Kidney epithelial cell (primary cell): ENCODE data around the gene RNF214. TPM values are rescaled to one million over a fixed set of nuclear protein-coding genes. Genes with fewer than 3 reads are reported as not detected.

Source experiments
- DNase-seq: peaks from one replicate; pipeline ENCODE4 v3.0.0-alpha.2; 2010; ENCODE audit warnings: low read depth
- H3K27me3 ChIP-seq: 2 replicates; pipeline ENCODE4 v1.6.0; 2011; ENCODE audit warnings: low read length; ENCODE audit not compliant: control insufficient read depth, insufficient read depth
- H3K36me3 ChIP-seq: 2 replicates; pipeline ENCODE4 v1.5.1; 2011; ENCODE audit warnings: low read length; ENCODE audit not compliant: control insufficient read depth, insufficient read depth
- H3K4me3 ChIP-seq: 2 replicates; pipeline ENCODE4 v1.5.1; 2011; ENCODE audit warnings: low read depth, mild to moderate bottlenecking, control low read depth, low read length
- CTCF ChIP-seq: IDR thresholded peaks from 2 replicates; pipeline ENCODE4 v1.5.1; 2011; ENCODE audit warnings: mild to moderate bottlenecking, moderate library complexity, low read length, control low read depth, inconsistent platforms; ENCODE audit not compliant: insufficient read depth, poor library complexity, severe bottlenecking
- total RNA-seq: library from RNA; depleted of rRNA; stranded (reverse); fragments of >200 nt; gene quantifications from 2 replicates; pipeline ENCODE4 v1.2.3, GENCODE V29; 2015

Gene RNF214
- total RNA-seq, 1 donor from 2014 or later, result 11.7 TPM

GRCh38 chr11:117199916-117200812, 32.3 kb upstream of the RNF214 start:
- DNase-seq, result no peak
- Histone ChIP-seq H3K4me3 (peak overlapping the region; percentile 23), H3K27me3 (no peaks in the 10 kb centered on the region), H3K36me3 (peaks cover 1% of the 10 kb centered on the region)
- no peak for TF ChIP-seq CTCF

GRCh38 chr11:117200813-117201657, 31.4 kb upstream of the RNF214 start:
- Histone ChIP-seq H3K4me3 (peak overlapping the region; percentile 10), H3K36me3 (peaks cover 1% of the 10 kb centered on the region), H3K27me3 (no peaks in the 10 kb centered on the region)
- DNase-seq, result no peak
- TF ChIP-seq CTCF, result no peak

GRCh38 chr11:117201658-117202305, 30.7 kb upstream of the RNF214 start:
- no peak for DNase-seq
- no peak for TF ChIP-seq CTCF
- Histone ChIP-seq H3K36me3 (peaks cover 1% of the 10 kb centered on the region), H3K4me3 (no peak overlapping the region), H3K27me3 (no peaks in the 10 kb centered on the region)

GRCh38 chr11:117202386-117203068, 29.9 kb upstream of the RNF214 start:
- Histone ChIP-seq H3K36me3 (peaks cover 1% of the 10 kb centered on the region), H3K4me3 (no peak overlapping the region), H3K27me3 (no peaks in the 10 kb centered on the region)
- no peak for DNase-seq
- no peak for TF ChIP-seq CTCF

- DNase-seq, result no peak
- TF ChIP-seq CTCF, result no peak
- Histone ChIP-seq H3K27me3 (no peaks in the 10 kb centered on the region), H3K36me3 (peaks cover 1% of the 10 kb centered on the region), H3K4me3 (no peak overlapping the region)
Measured at GRCh38 chr11:117203069-117203407, 29.4 kb upstream of the RNF214 start.
